IPS DF 19.7 (cell line): ENCODE measurements around the gene CYCS.
"Not testable (repeated sequence)": the region's sequence is repeated elsewhere in the genome, so short reads cannot be mapped to it uniquely, and the experiment has no call there.

Experiments used
- DNase-seq: peaks from one replicate; pipeline ENCODE4 v3.0.0-alpha.2; 2013; ENCODE audit warnings: low read depth, low spot score

The CYCS gene

GRCh38 chr7:25125137-25125946 lies at the start of gene CYCS:
TSS of gene CYCS (minus strand) at chr7:25125260. CDS start at chr7:25124119, 1,141 bp downstream.
- peak; percentile 100 for DNase-seq

GRCh38 chr7:25173184-25173583 lies 48.1 kb upstream of the CYCS start:
- no peak for DNase-seq

- no peak for DNase-seq
Measured at GRCh38 chr7:25171516-25171915, 46.5 kb upstream of the CYCS start.

GRCh38 chr7:25171071-25171470 lies 46.0 kb upstream of the CYCS start:
- DNase-seq = no peak

- no peak for DNase-seq
Measured at GRCh38 chr7:25169683-25170082, 44.6 kb upstream of the CYCS start.

- no peak for DNase-seq
Measured at GRCh38 chr7:25168145-25168544, 43.1 kb upstream of the CYCS start.

GRCh38 chr7:25167262-25167843 lies 42.3 kb upstream of the CYCS start:
- no peak for DNase-seq

- DNase-seq = not testable (repeated sequence)
Measured at GRCh38 chr7:25159983-25160596, 35.0 kb upstream of the CYCS start.

GRCh38 chr7:25158966-25159365 lies 33.9 kb upstream of the CYCS start:
- no peak for DNase-seq

GRCh38 chr7:25151773-25152172 lies 26.7 kb upstream of the CYCS start:
- no peak for DNase-seq

- DNase-seq = peak; percentile 48
Measured at GRCh38 chr7:25149836-25150235, 24.8 kb upstream of the CYCS start.

GRCh38 chr7:25148772-25149575 lies 23.9 kb upstream of the CYCS start:
- DNase-seq = no peak

- DNase-seq = no peak
Measured at GRCh38 chr7:25143763-25144162, 18.7 kb upstream of the CYCS start.

GRCh38 chr7:25139536-25139935 lies 14.5 kb upstream of the CYCS start:
- DNase-seq = no peak

- DNase-seq = no peak
Measured at GRCh38 chr7:25134358-25135010, 9.4 kb upstream of the CYCS start.

GRCh38 chr7:25132430-25132829 lies 7.4 kb upstream of the CYCS start:
- no peak for DNase-seq

- no peak for DNase-seq
Measured at GRCh38 chr7:25126751-25127150, 1.7 kb upstream of the CYCS start.

- no peak for DNase-seq
Measured at GRCh38 chr7:25124465-25125136, 459 bp downstream of the CYCS start.

- DNase-seq = no peak
Measured at GRCh38 chr7:25122373-25122772, 2.7 kb downstream of the CYCS start.

GRCh38 chr7:25121599-25121998 lies 3.5 kb downstream of the CYCS start:
- DNase-seq = no peak

GRCh38 chr7:25119102-25119501 lies 6.0 kb downstream of the CYCS start:
- DNase-seq = no peak
